GM12874 (cell line): Measurements from ENCODE around the gene PLEKHA4.

Source experiments
- TF ChIP-seq, protein P1 (sequence below): IDR thresholded peaks from 2 replicates; pipeline ENCODE4 v1.5.1; 2011; ENCODE audit warnings: low read depth, mild to moderate bottlenecking, control low read depth, low read length, moderate library complexity; ENCODE audit not compliant: insufficient read depth

PLEKHA4 gene

DNA sequence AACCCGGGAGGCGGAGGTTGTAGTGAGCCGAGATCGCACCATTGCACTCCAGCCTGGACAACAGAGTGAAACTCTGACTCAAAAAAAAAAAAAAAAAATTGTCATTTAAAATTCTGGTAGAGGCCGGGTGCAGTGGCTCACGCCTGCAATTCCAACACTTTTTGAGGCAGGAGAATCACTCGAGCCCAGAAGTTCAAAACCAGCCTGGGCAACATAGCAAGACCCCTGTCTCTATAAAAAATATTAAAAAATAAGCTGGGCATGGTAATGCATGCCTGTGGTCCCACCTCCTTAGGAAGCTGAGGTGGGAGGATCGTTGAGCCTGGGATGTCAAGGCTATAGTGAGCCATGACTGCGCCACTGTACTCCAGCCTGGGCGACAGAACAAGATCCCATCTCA lies 37.9 kb upstream of the PLEKHA4 start:
- TF ChIP-seq, protein P1, sequence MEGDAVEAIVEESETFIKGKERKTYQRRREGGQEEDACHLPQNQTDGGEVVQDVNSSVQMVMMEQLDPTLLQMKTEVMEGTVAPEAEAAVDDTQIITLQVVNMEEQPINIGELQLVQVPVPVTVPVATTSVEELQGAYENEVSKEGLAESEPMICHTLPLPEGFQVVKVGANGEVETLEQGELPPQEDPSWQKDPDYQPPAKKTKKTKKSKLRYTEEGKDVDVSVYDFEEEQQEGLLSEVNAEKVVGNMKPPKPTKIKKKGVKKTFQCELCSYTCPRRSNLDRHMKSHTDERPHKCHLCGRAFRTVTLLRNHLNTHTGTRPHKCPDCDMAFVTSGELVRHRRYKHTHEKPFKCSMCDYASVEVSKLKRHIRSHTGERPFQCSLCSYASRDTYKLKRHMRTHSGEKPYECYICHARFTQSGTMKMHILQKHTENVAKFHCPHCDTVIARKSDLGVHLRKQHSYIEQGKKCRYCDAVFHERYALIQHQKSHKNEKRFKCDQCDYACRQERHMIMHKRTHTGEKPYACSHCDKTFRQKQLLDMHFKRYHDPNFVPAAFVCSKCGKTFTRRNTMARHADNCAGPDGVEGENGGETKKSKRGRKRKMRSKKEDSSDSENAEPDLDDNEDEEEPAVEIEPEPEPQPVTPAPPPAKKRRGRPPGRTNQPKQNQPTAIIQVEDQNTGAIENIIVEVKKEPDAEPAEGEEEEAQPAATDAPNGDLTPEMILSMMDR, result no peak

DNA sequence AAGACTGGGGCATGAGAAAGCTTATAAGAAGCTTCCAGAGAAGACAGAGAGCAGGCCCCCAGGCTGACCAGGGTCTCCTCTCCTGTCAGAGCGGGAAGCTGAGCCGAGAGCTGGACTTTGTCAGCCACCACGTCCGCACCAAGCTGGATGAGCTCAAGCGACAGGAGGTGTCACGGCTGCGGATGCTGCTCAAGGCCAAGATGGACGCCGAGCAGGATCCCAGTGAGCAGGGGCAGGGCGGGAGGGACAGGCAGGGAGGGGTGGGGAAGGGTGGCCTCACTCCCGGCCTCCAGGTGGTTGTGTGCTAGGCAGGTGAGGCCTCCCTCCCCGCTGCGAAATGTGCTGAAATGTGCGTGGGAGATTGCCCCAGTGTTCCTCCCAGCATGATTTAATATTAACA lies 37.2 kb upstream of the PLEKHA4 start:
- TF ChIP-seq, protein P1, result no peak

DNA sequence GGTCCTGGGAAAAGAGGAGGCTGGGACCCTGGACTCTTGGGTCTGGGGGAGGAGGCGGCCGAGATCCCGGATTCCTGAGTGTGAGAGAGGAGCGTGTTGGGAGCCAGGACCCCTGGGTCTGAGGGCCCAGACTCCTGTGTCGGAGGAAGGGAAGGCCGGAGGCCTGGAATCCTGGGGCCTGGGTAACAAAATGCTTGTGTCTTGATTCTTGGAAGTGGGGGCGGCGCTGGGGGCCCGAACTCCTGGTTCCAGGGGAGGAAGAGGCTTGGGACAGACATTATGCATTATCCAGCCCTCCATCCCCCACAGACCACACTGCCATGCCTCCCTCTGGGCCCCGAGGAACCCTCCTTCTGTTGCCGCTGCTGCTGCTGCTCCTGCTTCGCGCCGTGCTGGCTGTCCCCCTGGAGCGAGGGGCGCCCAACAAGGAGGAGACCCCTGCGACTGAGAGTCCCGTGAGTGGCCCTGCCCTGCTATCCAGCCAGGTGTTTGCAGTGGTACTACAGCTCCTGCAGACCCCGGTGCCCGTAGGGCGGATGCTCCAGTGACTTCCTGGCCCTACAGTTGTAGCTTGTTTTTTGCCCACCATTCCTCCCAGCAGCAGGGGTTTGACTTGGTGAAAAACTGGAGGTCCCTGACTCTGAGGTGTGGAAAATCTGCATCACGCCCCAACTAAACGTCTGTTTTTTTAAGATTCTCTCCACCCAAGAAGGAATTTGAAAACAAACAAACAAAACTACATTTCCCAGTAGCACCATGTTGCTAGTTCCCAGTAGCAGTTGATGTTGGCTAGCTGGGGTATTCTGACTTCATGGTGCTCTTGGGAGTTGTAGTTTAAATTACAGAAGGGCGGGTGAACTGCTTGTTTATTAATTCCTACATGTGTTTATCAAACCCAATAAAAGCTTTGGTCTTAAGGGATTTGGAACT lies 32.3 kb upstream of the PLEKHA4 start:
- TF ChIP-seq, protein P1, result no peak

DNA sequence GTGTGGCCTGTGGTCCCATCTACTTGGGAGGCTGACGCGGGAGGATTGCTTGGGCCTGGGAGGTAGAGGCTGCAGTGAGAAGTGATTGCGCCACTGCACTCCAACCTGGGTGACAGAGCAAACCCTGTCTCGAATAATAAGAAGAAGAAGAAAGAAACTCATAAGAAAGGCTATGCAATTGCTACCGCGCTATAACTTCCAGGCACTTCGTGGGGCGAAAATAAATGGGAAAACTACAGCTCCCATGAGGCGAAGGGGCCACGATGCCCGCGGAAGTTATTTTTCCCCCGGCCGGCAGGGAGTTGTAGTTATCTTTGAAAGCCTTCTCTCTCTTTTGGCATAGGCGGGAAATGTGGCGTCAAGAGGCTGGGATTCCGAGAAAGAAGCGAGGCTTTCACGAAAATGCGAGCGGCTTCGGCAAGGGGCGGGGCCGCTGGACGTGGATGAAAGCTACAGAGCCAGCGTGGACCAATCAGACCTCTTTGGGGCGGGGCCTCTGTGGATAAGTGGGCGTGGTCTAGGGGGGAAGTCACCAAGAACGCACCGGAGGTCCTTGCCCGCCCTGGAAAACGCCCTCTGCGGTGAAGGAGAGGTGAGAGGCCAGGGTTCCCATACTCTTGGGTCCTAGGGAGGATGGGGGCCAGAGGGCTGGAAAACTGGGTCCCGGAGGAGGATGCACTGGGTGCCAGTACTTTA lies 31.5 kb upstream of the PLEKHA4 start, which contains the start of gene NUCB1:
TSS of gene NUCB1 (plus strand) at position 532 of the 696 bp plus-strand sequence. CDS start 485 bp downstream, outside the sequence.
- TF ChIP-seq, protein P1, result no peak

DNA sequence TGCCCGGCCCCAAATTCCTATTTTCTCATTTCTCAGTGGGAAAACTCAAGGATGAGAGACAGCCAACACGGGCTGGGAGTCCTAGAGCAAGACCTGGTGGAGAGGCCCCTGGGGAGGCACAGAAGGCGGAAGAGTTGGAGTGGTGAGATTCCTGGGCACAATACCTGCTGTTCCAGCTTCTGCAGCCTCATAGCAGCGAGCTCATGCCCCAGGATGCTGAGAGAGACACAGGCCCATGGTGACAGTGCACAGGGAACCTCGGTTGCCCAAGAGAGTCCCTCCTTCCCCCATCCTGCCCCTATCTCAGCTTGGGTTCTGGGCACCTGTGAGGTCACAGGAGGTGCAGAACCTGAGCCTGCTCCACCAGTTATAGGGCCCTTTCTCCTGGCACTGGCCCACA lies 28.8 kb upstream of the PLEKHA4 start:
- TF ChIP-seq, protein P1, result no peak

DNA sequence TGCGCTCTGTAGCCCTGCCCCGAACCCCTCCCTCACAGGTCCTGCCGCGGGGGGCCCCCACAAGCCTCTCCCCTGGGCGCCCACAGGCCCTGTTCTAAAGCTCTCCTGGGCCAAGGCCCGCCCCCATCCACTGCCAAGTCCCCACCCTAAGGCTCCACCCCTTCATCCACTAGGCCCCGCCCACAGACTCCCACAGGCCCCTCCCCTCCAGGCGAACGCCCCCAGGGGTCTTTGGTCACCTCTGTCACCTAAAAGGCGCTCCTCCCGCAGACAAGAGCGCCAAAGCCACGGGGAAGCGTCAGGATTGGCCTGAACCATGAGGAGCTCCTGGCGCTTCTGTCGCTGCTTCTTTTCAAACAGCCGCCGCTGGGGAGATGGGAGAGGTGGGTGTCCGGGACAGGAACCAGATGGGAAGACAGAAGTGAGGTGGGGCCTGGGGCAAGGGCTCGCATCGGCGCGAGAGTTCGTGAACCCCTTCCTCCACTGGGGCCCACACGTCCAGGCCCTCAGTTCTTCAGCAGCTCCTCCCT lies 27.8 kb upstream of the PLEKHA4 start:
- TF ChIP-seq, protein P1, result no peak

DNA sequence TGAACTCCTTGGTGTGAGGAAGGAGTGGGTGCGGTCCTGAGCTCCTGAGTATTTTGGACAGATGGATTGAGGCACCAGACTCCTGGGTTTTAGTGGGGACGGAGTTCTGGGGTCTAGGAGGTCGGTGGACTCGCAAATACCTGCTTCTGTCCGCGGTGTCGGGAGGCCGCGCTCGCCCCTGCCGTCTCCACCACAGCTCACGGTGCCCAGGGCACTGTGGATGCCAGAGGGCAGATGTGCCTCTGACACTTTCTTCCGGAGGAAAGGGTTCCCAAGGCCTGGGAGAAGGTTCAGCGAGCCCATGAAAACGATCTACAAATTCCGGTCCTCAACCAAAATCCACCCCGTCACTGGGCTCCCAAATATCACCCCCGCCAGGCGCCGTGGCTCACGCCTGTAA lies 26.8 kb upstream of the PLEKHA4 start:
- TF ChIP-seq, protein P1, result no peak
